DND-41 (cell line): ENCODE measurements around the gene LGR6.

Experiments
- EZH2 ChIP-seq: IDR thresholded peaks from 3 replicates; pipeline ENCODE4 v1.6.1; 2012; ENCODE audit warnings: borderline replicate concordance, low read depth, mild to moderate bottlenecking, moderate library complexity, low read length, inconsistent platforms; ENCODE audit not compliant: severe bottlenecking
- TF ChIP-seq, protein P1 (sequence below): IDR thresholded peaks from 2 replicates; pipeline ENCODE4 v1.5.1; 2012; ENCODE audit warnings: borderline replicate concordance, low read length, moderate library complexity, mild to moderate bottlenecking; ENCODE audit not compliant: poor library complexity, severe bottlenecking; ENCODE audit errors: extremely low read depth

DNA sequence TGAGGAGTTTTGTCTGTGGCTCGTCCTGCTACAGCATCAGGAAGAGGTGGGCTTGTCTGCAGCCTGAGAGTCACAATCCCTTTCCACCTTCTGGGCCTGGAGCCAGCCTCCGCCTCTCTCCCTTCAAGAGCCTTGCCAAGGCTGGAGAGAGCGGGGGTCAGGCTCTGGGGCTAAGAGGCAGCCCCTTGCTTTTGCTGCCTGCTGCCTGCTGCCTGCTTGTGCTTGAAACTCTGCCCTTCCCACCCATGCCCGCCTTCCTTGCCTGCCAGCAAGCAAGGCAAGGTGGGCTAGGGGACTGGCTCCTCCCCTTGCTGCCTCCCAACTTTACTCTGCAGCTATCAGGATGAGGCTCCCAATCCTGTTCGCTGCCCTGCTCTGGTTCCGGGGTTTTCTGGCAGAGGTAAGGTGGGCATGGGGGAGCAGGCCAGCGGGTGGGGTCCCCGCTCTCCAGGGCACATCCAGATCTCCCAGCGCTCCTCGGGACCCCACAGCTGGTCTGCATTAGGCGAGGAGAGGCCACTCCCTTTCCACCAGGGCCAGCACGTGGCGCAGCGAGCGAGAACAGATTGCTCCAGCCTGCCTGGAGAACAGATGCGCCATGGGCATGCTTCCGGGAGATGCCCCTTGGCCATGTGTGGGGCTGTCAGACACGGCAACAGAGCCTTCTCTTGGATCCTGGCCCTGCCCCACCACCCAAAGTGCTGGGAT is 25.7 kb upstream of the LGR6 start:
- TF ChIP-seq, protein P1, sequence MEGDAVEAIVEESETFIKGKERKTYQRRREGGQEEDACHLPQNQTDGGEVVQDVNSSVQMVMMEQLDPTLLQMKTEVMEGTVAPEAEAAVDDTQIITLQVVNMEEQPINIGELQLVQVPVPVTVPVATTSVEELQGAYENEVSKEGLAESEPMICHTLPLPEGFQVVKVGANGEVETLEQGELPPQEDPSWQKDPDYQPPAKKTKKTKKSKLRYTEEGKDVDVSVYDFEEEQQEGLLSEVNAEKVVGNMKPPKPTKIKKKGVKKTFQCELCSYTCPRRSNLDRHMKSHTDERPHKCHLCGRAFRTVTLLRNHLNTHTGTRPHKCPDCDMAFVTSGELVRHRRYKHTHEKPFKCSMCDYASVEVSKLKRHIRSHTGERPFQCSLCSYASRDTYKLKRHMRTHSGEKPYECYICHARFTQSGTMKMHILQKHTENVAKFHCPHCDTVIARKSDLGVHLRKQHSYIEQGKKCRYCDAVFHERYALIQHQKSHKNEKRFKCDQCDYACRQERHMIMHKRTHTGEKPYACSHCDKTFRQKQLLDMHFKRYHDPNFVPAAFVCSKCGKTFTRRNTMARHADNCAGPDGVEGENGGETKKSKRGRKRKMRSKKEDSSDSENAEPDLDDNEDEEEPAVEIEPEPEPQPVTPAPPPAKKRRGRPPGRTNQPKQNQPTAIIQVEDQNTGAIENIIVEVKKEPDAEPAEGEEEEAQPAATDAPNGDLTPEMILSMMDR: no peak
- TF ChIP-seq EZH2: no peak
